Fibroblast of mammary gland (primary cell): ENCODE measurements around the gene DUSP16.
"Not testable (repeated sequence)": the region's sequence is repeated elsewhere in the genome, so short reads cannot be mapped to it uniquely, and the experiment has no call there.

Experiments
- DNase-seq: peaks from one replicate; pipeline ENCODE4 v3.0.0-alpha.2; 2010; ENCODE audit warnings: low read depth
- H3K4me3 ChIP-seq: 2 replicates; pipeline ENCODE4 v1.5.1; 2011; ENCODE audit warnings: low read depth, mild to moderate bottlenecking, low read length, moderate library complexity; ENCODE audit not compliant: control insufficient read depth
- CTCF ChIP-seq: conservative IDR thresholded peaks from 2 replicates; pipeline ENCODE4 v1.5.1; 2011; ENCODE audit warnings: low read depth, low read length, inconsistent platforms; ENCODE audit not compliant: control insufficient read depth, insufficient read depth

DUSP16 gene

DNA sequence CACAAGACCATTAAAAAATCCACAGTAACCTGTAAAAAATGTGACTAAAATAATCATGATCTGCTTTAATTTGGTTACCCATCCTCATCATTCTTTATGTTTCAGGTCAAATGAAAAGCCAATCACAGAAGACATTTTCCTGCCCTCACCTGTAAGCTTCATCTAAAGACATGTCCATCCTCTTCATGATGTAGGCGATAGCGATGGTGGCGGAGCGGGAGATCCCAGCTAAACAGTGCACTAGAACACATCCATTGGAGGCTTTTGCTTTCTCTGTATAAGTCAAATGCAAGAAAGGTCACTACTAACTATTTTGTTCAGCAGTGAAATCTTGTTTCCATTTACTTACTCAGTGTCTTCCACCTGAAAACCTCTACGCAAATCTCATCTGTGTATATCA is 82.6 kb downstream of the DUSP16 start:
- no peak for DNase-seq
- no peak for TF ChIP-seq CTCF
- no peak overlapping the region for H3K4me3 ChIP-seq

GRCh38 chr12:12477532-12477890 is 85.2 kb downstream of the DUSP16 start:
- no peak overlapping the region for H3K4me3 ChIP-seq
- no peak for DNase-seq
- no peak for TF ChIP-seq CTCF

DNA sequence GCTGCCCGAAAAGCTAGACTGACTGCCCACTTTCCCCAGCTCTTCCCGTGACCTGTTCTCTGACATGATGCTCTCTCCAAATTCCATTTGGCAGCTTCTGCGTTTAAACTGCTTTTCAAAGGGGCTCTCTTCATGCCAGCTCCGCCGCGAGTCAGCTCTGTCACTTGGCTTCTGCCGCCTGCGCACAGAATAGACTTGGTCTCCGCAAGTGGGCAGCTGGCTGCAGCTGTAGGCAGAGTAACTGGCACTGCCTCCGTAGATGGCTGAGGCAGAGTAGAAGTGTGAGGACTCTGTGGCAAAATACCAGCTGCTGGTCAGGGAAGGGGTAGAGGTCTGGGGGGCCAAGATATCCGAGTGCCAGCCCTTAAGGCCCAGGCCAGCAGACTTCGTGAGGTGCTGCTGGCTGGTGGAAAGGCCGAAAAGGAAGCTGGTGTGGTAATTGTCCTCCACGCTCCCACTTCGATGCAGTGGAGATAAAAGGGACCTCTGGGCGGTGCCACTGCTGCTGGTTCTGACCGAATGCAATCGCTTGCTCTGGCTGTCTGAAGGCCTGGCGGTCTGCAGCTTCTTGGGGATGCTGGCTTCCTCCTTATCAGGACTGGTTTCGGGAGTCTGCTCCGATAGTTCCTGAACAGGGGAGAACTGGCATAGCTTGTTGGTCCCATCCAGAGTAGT is 85.7 kb downstream of the DUSP16 start:
- H3K4me3 ChIP-seq: no peak overlapping the region
- no peak for TF ChIP-seq CTCF
- DNase-seq: no peak

GRCh38 chr12:12474931-12475795 is 87.5 kb downstream of the DUSP16 start:
- H3K4me3 ChIP-seq: no peak overlapping the region
- peak; percentile 38 for DNase-seq
- TF ChIP-seq CTCF: no peak

- TF ChIP-seq CTCF: no peak
- H3K4me3 ChIP-seq: no peak overlapping the region
- DNase-seq: no peak
Observed at GRCh38 chr12:12474471-12474928, 88.2 kb downstream of the DUSP16 start.

DNA sequence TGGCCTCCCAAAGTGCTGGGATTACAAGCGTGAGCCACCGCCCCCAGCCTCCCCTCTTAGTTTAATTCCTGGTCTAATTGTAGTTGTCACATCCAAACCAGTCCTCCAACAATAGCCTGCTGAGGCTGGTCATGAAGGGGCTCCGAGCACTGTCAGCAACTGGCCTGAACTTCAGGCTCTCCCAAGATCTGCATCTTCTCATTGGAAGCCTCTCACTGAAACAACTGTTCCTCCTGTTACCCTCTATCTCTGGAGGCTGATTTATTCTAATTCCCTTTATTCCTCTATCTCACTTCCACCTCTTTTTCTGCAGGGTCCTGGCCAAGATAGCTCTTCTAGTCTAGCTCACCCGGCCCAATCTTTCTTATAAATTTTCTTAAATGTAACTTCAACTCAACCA is 89.4 kb downstream of the DUSP16 start:
- no peak for DNase-seq
- no peak overlapping the region for H3K4me3 ChIP-seq
- no peak for TF ChIP-seq CTCF

DNA sequence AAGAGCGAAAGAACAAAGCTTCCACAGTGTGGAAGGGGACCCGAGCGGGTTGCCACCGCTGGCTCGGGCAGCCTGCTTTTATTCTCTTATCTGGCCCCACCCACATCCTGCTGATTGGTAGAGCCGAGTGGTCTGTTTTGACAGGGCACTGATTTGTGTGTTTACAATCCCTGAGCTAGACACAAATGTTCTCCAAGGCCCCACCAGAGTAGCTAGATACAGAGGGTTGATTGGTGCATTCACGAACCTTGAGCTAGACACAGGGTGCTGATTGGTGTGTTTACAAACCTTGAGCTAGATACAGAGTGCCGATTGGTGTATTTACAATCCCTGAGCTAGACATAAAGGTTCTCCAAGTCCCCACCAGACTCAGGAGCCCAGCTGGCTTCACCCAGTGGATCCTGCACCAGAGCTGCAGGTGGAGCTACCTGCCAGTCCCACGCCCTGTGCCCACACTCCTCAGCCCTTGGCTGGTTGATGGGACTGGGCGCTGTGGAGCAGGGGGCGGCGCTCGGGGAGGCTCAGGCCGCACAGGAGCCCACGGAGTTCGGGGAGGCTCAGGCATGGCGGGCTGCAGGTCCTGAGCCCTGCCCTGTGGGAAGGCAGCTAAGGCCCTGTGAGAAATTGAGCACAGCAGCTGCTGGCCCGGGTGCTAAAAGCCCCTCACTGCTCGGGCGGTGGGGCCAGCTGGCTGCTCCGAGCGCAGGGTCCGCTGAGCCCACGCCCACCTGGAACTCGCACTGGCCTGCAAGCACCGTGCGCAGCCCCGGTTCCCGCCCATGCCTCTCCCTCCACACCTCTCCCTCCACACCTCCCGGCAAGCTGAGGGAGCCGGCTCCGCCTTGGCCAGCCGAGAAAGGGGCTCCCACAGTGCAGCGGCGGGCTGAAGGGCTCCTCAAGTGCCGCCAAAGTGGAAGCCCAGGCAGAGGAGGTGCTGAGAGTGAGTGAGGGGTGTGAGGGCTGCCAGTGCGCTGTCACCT is 90.4 kb downstream of the DUSP16 start:
- DNase-seq, H3K4me3 ChIP-seq: not testable (repeated sequence)
